Activated naive CD4-positive, alpha-beta T cell treated with anti-CD3 and anti-CD28 coated beads, Interleukin-2, amount 10 ng/mL, durations not matched to agents 7 days and 5 days (primary cell): ENCODE results near the gene LGR5.
A peak's percentile ranks its signal among the peaks of the same experiment; 100 is the strongest.

Source experiments
- CTCF ChIA-PET: fragments of 350-600 bp; sonication (Branson Sonifier 250); formaldehyde crosslinking; loops from one replicate; lab custom pipeline; 2021; ENCODE audit warnings: antibody characterized with exemption; lab: Charles Lee
- DNase-seq: peaks from one replicate; pipeline ENCODE4 v3.0.0-alpha.2; 2020
- H3K27ac Mint-ChIP-seq: one replicate; pipeline ENCODE4 v1.8.0; 2021; ENCODE audit warnings: mild to moderate bottlenecking, moderate library complexity, mixed read lengths
- H3K27me3 Mint-ChIP-seq: one replicate; pipeline ENCODE4 v1.8.0; 2021; ENCODE audit warnings: mild to moderate bottlenecking, mixed read lengths
- H3K36me3 Mint-ChIP-seq: one replicate; pipeline ENCODE4 v1.8.0; 2021; ENCODE audit warnings: mixed read lengths
- H3K4me1 Mint-ChIP-seq: one replicate; pipeline ENCODE4 v1.8.0; 2021; ENCODE audit warnings: mixed read lengths
- H3K4me3 Mint-ChIP-seq: one replicate; pipeline ENCODE4 v1.8.0; 2021; ENCODE audit warnings: mild to moderate bottlenecking, moderate library complexity, mixed read lengths
- H3K9me3 Mint-ChIP-seq: one replicate; pipeline ENCODE4 v1.8.0; 2021; ENCODE audit warnings: mixed read lengths

The LGR5 gene

GRCh38 chr12:71439613-71440344 lies at the start of gene LGR5:
Gene LGR5 (plus strand): TSS chr12:71439798. CDS start chr12:71440081, 283 bp downstream.
- CTCF ChIA-PET, result interaction anchor here (0.5 kb wide), 1 partner anchor 848 kb away, joined by 3 read pairs; no protein-coding TSS in a partner anchor
- Mint-ChIP-seq H3K27me3 (peaks cover 68% of the 10 kb centered on the region), H3K4me1 (peaks cover 21% of the 10 kb centered on the region), H3K36me3 (no peaks in the 10 kb centered on the region), H3K27ac (no peak within 1 kb of the TSS), H3K9me3 (peaks cover 7% of the 10 kb centered on the region), H3K4me3 (peak within 1 kb of the TSS; percentile 68)
- DNase-seq, result peak; percentile 26

GRCh38 chr12:71392521-71393145 lies 47.0 kb upstream of the LGR5 start:
- Mint-ChIP-seq H3K4me1 (no peaks in the 10 kb centered on the region), H3K27me3 (peaks cover 2% of the 10 kb centered on the region), H3K36me3 (no peaks in the 10 kb centered on the region), H3K9me3 (no peaks in the 10 kb centered on the region), H3K27ac (no peak overlapping the region), H3K4me3 (no peak overlapping the region)
- DNase-seq, result no peak
- CTCF ChIA-PET, result interaction anchor here (0.6 to 2.5 kb wide), 10 partner anchors 9 to 663 kb away, joined by 3 to 8 read pairs (median 4); no protein-coding TSS in a partner anchor

- Mint-ChIP-seq H3K9me3 (no peaks in the 10 kb centered on the region), H3K36me3 (no peaks in the 10 kb centered on the region), H3K27me3 (no peaks in the 10 kb centered on the region), H3K27ac (no peak overlapping the region), H3K4me1 (no peaks in the 10 kb centered on the region), H3K4me3 (no peak overlapping the region)
- DNase-seq, result no peak
- CTCF ChIA-PET, result interaction anchor here (2.5 kb wide), 1 partner anchor 353 kb away, joined by 8 read pairs; no protein-coding TSS in a partner anchor
These were observed 46.0 kb upstream of the LGR5 start for GRCh38 chr12:71393625-71394024.

GRCh38 chr12:71397433-71397954 lies 42.1 kb upstream of the LGR5 start:
- CTCF ChIA-PET, result no interaction called here
- no peak overlapping the region for H3K4me3 Mint-ChIP-seq
- no peaks in the 10 kb centered on the region for H3K27me3 Mint-ChIP-seq
- H3K27ac Mint-ChIP-seq, result no peak overlapping the region
- no peaks in the 10 kb centered on the region for H3K36me3 Mint-ChIP-seq
- DNase-seq, result no peak
- no peaks in the 10 kb centered on the region for H3K9me3 Mint-ChIP-seq
- H3K4me1 Mint-ChIP-seq, result no peaks in the 10 kb centered on the region

GRCh38 chr12:71399197-71399596 lies 40.4 kb upstream of the LGR5 start:
- Mint-ChIP-seq H3K27me3 (peaks cover 8% of the 10 kb centered on the region), H3K4me3 (no peak overlapping the region), H3K36me3 (no peaks in the 10 kb centered on the region), H3K4me1 (no peaks in the 10 kb centered on the region), H3K27ac (no peak overlapping the region), H3K9me3 (no peaks in the 10 kb centered on the region)
- CTCF ChIA-PET, result no interaction called here
- DNase-seq, result no peak

GRCh38 chr12:71400481-71400880 lies 39.1 kb upstream of the LGR5 start:
- H3K4me1 Mint-ChIP-seq, result no peaks in the 10 kb centered on the region

GRCh38 chr12:71405884-71406283 lies 33.7 kb upstream of the LGR5 start:
- no peak overlapping the region for H3K4me3 Mint-ChIP-seq
- DNase-seq, result no peak
- H3K27me3 Mint-ChIP-seq, result peaks cover 12% of the 10 kb centered on the region
- no peaks in the 10 kb centered on the region for H3K36me3 Mint-ChIP-seq
- H3K9me3 Mint-ChIP-seq, result peaks cover 2% of the 10 kb centered on the region
- CTCF ChIA-PET, result no interaction called here
- no peaks in the 10 kb centered on the region for H3K4me1 Mint-ChIP-seq
- H3K27ac Mint-ChIP-seq, result no peak overlapping the region

More at GRCh38 chr12:71400481-71400880, 39.1 kb upstream of the LGR5 start:
- H3K9me3 Mint-ChIP-seq, result no peaks in the 10 kb centered on the region
- peaks cover 8% of the 10 kb centered on the region for H3K27me3 Mint-ChIP-seq
- H3K4me3 Mint-ChIP-seq, result no peak overlapping the region
- DNase-seq, result no peak
- H3K36me3 Mint-ChIP-seq, result no peaks in the 10 kb centered on the region
- H3K27ac Mint-ChIP-seq, result no peak overlapping the region
- CTCF ChIA-PET, result no interaction called here

- Mint-ChIP-seq H3K27ac (no peak overlapping the region), H3K27me3 (peaks cover 11% of the 10 kb centered on the region), H3K36me3 (no peaks in the 10 kb centered on the region), H3K4me3 (no peak overlapping the region), H3K4me1 (no peaks in the 10 kb centered on the region), H3K9me3 (peaks cover 6% of the 10 kb centered on the region)
- CTCF ChIA-PET, result no interaction called here
- no peak for DNase-seq
These were observed 31.9 kb upstream of the LGR5 start for GRCh38 chr12:71407732-71408131.

- H3K9me3 Mint-ChIP-seq, result peaks cover 6% of the 10 kb centered on the region
- no peak overlapping the region for H3K4me3 Mint-ChIP-seq
- peaks cover 4% of the 10 kb centered on the region for H3K27me3 Mint-ChIP-seq
- no peak overlapping the region for H3K27ac Mint-ChIP-seq
- no peak for DNase-seq
- no peaks in the 10 kb centered on the region for H3K4me1 Mint-ChIP-seq
- CTCF ChIA-PET, result interaction anchor here (1.8 kb wide), 1 partner anchor 336 kb away, joined by 7 read pairs; no protein-coding TSS in a partner anchor
- H3K36me3 Mint-ChIP-seq, result no peaks in the 10 kb centered on the region
These were observed 28.8 kb upstream of the LGR5 start for GRCh38 chr12:71410844-71411243.

- Mint-ChIP-seq H3K9me3 (peaks cover 6% of the 10 kb centered on the region), H3K36me3 (no peaks in the 10 kb centered on the region), H3K4me1 (no peaks in the 10 kb centered on the region), H3K27me3 (peaks cover 4% of the 10 kb centered on the region), H3K27ac (no peak overlapping the region), H3K4me3 (no peak overlapping the region)
- CTCF ChIA-PET, result interaction anchor here (1.6 to 1.8 kb wide), 2 partner anchors 335 to 336 kb away, joined by 6 to 7 read pairs; no protein-coding TSS in a partner anchor
- no peak for DNase-seq
These were observed 28.0 kb upstream of the LGR5 start for GRCh38 chr12:71411635-71412034.

- H3K4me3 Mint-ChIP-seq, result no peak overlapping the region
- no peak overlapping the region for H3K27ac Mint-ChIP-seq
- no peaks in the 10 kb centered on the region for H3K4me1 Mint-ChIP-seq
- H3K27me3 Mint-ChIP-seq, result peaks cover 5% of the 10 kb centered on the region
- peaks cover 5% of the 10 kb centered on the region for H3K9me3 Mint-ChIP-seq
- H3K36me3 Mint-ChIP-seq, result no peaks in the 10 kb centered on the region
- CTCF ChIA-PET, result interaction anchor here (0.6 to 4.2 kb wide), 14 partner anchors 9 to 365 kb away, joined by 3 to 55 read pairs (median 3); partner anchors contain the start of gene TMEM19
- DNase-seq, result peak; percentile 48
These were observed 24.0 kb upstream of the LGR5 start for GRCh38 chr12:71415336-71416231.

GRCh38 chr12:71417181-71417580 lies 22.4 kb upstream of the LGR5 start:
- Mint-ChIP-seq H3K36me3 (no peaks in the 10 kb centered on the region), H3K27me3 (peaks cover 5% of the 10 kb centered on the region), H3K4me1 (no peaks in the 10 kb centered on the region), H3K9me3 (no peaks in the 10 kb centered on the region), H3K27ac (no peak overlapping the region), H3K4me3 (no peak overlapping the region)
- CTCF ChIA-PET, result interaction anchor here (1.8 to 4.2 kb wide), 2 partner anchors 328 to 331 kb away, joined by 9 to 55 read pairs; no protein-coding TSS in a partner anchor
- no peak for DNase-seq

- no peak for DNase-seq
- no peaks in the 10 kb centered on the region for H3K9me3 Mint-ChIP-seq
- no peak overlapping the region for H3K4me3 Mint-ChIP-seq
- CTCF ChIA-PET, result interaction anchor here (0.6 to 1.4 kb wide), 3 partner anchors 11 to 326 kb away, joined by 3 to 4 read pairs (median 3); no protein-coding TSS in a partner anchor
- no peaks in the 10 kb centered on the region for H3K36me3 Mint-ChIP-seq
- H3K27ac Mint-ChIP-seq, result no peak overlapping the region
- no peaks in the 10 kb centered on the region for H3K4me1 Mint-ChIP-seq
- H3K27me3 Mint-ChIP-seq, result peaks cover 5% of the 10 kb centered on the region
These were observed 18.7 kb upstream of the LGR5 start for GRCh38 chr12:71420775-71421406.
